Umbilical cord (tissue), 2 donors: ENCODE results near the gene MBP. TPM values are rescaled to one million over a fixed set of nuclear protein-coding genes. Genes with fewer than 3 reads are reported as not detected.

ENCODE experiments used
- DNase-seq: peaks from one replicate; pipeline ENCODE4 v3.0.0-alpha.2; 2015; ENCODE audit warnings: low spot score
- total RNA-seq: library from RNA; depleted of rRNA; stranded (reverse); fragments of >200 nt; gene quantifications from one replicate; pipeline ENCODE4 v1.2.3, GENCODE V29; 2014; ENCODE audit warnings: low replicate concordance; ENCODE audit not compliant: insufficient read depth

MBP gene
- total RNA-seq, 1 donor from 2014 or later = 20.0 TPM

DNA sequence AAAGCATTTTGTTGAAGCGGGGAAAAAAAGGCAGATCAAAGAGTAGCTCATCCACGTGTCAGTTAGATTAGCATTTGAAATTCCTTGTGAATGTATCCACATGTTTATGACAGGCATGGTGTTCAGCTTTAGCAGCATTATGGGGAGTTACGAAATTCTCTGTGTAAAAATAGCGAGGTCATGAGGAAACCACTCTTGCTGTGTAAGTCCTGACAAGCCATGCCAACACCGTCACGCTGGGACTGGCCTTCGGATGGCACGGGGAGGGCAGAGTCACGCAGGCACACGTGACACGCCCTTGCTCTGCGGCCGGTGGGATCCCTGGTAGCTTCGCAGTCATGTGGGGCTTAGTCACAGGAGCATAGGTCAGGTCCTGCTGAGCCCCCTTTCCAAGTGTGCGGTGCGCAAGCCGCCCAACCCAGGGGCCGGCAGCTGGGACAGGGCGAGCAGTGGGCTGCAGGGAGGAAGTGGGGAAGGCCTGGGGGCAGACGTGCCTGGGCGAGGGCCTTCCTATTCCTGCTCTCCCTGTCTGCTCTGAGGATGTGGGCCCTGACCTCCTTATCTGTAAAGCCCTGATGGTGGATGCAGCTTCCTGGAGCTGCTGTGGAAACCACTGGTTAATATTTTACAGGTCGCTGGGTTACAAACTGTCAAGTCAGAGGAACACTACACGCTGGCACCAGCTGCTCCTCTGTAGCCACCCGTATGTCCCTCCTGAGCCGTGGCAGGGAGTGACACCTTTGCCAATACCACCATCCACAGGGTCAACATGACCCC is 18.0 kb downstream of the MBP start:
- peak; percentile 95 for DNase-seq

GRCh38 chr18:77114152-77114414 is 18.5 kb downstream of the MBP start:
- no peak for DNase-seq

DNA sequence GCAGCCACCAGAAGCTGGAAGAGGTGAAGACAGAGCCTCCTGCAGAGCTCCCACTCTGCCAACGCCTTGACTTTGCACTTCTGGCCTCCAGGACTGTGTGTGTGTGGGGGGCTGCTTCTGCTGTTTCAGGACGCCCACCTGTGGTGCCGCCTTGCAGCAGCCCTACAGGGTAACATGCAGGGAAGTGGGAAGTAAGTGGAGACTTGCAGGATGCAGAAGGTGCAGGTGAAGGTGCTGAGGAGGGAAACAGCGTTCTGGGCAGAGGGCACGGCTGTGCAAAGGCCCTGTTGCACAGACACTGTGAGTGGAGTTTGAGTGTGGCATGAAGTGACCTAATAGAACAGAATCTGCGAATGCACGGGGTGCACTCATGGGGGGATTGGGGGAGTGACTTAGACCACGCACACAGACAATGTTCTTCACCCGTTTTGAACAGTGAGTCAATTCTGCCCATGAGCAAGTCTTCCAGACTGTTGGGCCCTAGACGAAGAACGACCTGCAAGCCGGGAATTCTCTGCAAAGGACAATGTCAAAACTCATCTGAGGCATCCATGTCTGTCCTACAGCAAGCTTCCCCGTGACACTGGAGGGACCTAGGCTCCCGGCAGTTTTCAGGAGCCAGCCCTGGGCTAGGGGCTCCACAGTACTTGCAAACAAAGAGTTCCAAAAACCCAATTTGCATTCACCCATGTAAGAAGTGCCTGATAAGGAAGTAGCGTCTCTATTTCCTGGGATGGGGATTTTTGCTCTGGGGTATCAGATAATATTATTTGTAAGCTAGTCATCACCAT is 19.0 kb downstream of the MBP start:
- DNase-seq = no peak

DNA sequence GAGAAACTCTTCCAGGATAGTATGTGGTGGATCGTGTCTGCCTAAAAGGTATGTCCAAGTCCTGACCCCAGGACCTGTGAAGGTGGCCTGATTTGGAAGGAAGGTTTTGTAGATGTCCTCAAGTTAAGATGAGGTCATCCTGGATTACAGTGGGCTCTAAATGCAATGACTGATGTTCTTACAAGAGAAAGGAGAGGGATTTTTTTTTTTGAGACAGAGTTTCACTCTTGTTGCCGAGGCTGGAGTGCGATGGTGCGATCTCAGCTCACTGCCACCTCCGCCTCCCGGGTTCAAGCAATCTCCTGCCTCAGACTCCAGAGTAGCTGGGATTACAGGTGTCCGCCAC is 19.9 kb downstream of the MBP start:
- DNase-seq = no peak

- DNase-seq = no peak
Measured at GRCh38 chr18:77111951-77112746, 20.4 kb downstream of the MBP start.

- no peak for DNase-seq
Measured at GRCh38 chr18:77111449-77111848, 21.1 kb downstream of the MBP start.

- DNase-seq = no peak
Measured at GRCh38 chr18:77110936-77111335, 21.6 kb downstream of the MBP start.

GRCh38 chr18:77110400-77110799 is 22.2 kb downstream of the MBP start:
- DNase-seq = no peak

GRCh38 chr18:77109648-77110019 is 22.9 kb downstream of the MBP start:
- DNase-seq = no peak

DNA sequence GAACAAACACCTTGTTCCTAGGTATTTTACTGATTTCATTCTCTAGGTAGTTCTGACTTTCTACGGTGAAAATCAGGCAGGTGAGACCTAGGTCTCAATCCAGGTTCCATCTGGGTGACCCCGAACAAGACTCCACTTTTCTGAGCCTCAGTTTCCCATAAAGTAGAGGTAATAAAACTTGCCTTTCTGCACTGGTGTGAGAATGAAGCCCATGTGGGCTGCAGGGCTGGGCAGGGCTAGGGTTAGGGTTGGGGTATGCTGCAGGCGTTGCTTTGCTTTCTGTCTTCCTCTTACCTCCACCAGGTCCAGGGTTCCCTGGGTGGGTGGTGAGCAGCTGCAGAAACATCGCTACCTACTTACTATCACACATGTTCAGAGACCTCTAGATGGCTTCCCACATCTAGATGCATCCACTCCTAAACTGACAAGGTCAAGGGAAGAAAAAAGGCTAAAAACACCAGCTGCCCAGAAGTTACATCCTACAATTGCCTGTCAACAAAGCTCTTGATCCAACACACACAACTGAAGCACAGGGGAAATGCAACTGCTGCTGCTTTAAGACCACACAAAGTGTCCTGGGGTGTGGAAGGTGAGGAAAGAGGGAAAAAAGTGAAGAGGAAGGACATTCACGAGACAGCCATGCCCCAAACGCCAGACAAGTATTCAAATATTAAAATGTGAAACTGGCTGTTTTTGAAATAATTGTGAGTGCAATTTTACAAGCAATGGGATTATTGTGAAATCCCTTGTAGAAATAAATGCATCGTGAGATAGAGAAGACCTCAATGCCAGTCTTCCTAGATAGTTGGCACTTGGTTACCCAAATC is 23.5 kb downstream of the MBP start:
- no peak for DNase-seq

DNA sequence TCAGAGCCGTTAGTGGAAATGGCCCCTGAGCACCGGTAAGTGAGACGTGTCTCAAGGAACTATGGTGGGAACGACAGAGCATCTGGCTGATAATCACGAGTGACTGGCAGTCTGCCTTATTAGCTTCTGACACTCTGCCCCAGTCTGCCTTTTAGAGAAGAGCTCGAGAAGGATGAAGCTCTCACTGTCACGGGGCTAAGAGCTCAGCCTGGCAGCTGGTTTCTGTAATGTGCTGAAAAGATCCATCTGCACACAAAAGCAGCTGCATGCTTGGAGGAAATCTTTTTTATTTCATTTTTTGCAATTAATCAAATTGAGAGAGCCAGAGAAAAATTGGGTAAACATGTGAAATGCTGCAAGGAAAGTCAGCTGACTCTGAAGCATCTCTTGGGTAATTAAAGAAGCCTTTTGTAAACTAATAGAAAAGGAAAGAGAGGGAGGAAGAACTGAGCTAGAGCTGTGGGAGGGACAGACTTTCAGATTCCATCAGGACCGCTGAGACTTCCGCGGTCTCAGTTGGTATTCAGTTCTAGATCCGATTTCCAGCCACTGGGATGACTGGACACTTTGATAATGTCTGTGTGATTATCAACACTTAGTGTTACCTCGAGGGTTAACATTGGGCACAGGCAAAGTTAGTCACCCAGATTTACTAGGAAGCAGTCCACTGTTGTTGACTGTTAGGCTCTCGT is 24.4 kb downstream of the MBP start:
- DNase-seq = peak; percentile 93

GRCh38 chr18:77107292-77107691 is 25.3 kb downstream of the MBP start:
- DNase-seq = no peak

DNA sequence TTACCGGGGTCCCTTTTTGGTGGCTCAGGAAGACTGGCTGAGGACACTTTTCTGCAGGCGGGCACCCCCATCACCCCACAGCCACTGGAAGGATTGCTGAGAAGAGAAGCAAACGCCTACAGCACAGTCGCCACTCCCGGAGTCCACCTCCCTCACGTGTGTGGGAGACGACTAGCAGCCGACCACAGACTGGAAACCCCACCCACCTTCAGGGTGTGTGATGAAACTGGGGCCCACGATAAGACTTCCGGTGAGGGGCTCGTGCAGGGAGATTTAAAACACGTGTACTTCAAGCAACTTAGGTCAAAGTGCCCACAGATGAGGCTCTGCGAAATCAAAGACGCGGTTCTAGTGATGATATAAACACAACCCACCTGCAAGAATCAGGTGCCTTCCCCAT is 26.3 kb downstream of the MBP start:
- DNase-seq = no peak

DNA sequence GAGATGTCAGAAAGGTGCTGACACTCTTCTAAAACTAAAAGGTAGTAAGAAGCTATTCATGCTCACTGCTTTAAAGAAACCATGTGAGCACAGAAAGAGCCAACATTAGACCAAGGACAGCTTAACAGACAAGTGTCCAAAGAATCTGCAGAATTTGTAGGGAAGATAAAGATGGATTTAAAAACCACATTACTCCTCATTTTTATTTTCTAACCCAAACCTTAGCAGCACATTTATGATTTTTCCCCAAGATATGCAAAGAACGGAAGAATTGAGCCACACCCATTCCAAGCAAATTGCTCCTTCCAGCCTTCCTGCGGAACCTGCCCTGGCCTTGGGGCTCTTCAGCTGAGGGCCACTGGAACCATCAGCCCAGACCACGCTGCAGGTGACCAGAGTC is 26.9 kb downstream of the MBP start:
- DNase-seq = no peak

GRCh38 chr18:77105028-77105427 is 27.6 kb downstream of the MBP start:
- DNase-seq = no peak

DNA sequence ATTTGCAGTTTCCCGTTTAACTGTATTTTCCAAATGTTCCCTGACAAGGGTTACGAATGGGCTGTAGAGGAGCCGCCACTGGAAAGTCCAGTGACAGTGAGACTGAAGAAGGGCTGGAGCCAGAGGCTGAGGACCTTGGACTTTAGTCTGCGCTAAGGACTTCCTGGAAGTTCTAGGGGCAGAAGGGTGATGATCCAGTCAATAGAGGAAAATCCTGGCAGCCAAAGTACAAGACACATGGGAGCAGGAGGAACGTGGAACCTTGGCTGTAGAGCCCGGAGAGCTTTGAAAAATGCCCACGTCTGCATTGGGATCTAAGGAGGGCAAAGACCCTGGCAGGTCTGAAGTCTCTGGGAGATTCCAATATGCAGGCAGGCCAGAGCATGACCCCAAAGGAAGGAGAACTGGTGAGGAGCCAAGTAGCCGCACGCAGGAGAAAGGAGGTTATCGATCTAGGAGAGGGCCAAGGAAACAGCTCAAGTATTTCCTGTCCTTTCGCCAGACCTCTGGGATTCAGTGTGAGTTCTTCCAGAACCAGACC is 28.5 kb downstream of the MBP start:
- DNase-seq = no peak

DNA sequence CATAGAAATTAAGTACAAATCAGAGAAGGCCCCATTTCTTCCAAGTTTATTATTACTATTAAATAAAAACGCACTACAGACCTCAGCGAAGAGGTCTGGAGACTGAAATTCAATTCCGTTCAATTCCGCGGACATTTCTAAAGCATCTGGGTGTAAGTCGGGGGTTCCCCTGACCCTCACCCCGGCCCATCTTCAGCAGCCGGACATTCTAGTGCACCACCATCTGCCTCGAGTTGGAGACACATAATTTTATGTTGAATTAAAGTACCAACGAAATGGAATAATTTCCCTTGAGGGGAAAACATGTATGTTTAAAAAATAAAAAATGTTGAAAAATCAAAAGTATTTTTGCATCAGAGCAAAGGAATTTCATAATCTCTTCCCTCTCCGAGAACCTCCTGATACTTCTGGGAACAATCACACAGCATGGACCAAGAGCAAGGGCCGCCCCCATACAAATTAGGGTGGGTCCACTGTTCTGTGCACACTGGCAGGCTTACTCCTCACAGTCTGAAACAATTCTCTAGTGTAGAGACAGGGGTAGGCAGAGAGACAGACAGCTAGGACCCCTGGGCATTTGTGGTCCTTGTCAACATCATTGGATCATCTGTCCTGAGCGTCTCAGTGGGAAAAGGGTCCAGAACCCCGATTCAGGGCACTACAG is 29.3 kb downstream of the MBP start:
- DNase-seq = no peak

DNA sequence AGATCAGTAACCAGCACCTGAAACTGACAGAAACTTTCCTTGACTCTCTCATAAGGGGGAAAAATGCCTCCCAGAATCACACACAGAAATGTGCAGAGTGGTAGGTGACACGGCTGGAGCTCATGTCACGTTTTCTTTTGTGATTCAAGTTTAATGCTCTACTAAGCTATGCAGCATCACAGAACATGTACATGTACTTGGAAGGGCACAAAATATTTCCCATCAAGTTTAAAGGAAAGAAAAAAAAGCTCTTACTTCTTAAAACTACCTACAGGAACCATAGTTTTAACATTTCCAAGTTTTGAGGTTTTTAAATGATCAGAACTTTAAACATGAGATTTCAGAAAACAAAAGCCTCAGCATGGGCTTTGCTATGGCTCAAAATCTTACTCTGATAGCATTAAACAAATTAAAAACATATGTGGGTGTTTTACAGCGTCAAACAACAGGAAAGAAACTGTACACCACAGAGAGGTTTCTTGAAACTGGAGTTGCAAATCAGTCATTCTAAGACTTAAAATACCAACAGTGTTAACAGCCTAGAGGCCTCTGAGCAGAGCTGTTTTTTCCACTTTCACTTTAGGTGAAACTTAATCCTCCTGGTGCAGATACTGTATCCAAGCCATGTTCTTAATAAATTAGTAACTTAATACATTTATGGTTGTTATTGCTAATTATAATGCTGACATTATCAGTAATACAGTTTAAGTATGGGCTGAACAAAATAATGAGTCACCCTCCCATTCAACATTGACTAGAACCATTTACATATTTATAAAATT is 30.1 kb downstream of the MBP start:
- peak; percentile 73 for DNase-seq

DNA sequence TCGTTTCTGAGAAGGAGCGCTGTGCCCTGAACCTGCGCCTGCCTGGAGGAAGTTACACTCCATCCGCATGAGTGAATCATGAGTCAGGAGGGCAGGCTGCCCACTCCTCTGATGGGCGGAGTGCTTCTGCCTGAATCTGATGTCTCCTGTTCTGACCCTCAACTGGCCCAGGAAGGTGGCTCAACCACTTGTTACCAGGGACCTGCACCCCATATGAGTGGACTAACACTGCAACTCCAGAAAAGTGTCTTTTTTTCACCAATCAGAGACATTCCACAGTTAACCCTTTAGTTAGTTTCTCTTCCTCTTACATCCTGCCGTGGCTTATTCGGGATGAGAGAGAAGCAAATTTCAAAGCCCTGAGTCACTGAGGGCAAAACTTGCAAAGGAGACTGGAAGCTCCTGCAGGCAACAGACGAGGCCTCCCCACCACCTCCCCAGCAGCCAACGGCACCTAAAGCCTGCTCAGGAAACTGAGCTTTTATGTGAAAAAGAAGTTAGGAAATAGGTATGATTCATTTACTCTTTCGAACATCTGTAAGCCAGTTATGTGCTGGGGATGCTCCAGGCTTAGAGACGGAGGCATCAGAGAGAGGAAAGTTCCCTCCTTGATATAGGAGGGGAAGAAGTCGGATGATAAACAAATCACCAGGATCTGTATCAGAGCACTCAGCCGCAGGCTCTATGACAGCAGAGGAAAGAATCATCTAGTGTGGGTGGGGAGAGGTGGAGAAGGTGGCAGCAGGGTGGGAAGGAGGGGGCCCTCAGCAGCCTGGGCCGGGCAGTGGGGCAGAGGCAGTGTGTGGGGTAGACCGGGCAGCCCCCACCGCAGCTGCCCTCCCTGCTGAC is 30.9 kb downstream of the MBP start:
- peak; percentile 93 for DNase-seq
